Measurements from ENCODE around the gene PASD1.

GRCh38 chrX:151564035-151564434 lies 560 bp downstream of the PASD1 start:
- no peak for TF ChIP-seq CTCF (IDR thresholded peaks at IDR 0.05)
- no peak for TF ChIP-seq CHD2 (IDR thresholded peaks at IDR 0.05; ENCODE audit: low read length, partially characterized antibody)
- no peak for TF ChIP-seq RAD21 (IDR thresholded peaks at IDR 0.05; ENCODE audit: low read length)
- no peak for TF ChIP-seq FOSL2 (IDR thresholded peaks at IDR 0.05; ENCODE audit: borderline replicate concordance, low read depth)
- TF ChIP-seq POLR2AphosphoS5 (IDR thresholded peaks at IDR 0.05; ENCODE audit: low read depth, low read length), result no peak
- no peak for TF ChIP-seq GABPA (IDR thresholded peaks at IDR 0.05; ENCODE audit: low read depth)
- no peak for TF ChIP-seq ELF1 (IDR thresholded peaks at IDR 0.05)
- no peak for TF ChIP-seq YY1 (IDR thresholded peaks at IDR 0.05; ENCODE audit: low read depth)
- no peak for TF ChIP-seq NFIC (IDR thresholded peaks at IDR 0.05; ENCODE audit: borderline replicate concordance)
- no peak for TF ChIP-seq JUND (IDR thresholded peaks at IDR 0.05)
- no peak for TF ChIP-seq USF1 (IDR thresholded peaks at IDR 0.05; ENCODE audit: borderline replicate concordance, low read depth)
- no peak for TF ChIP-seq EZH2phosphoT487 (IDR thresholded peaks at IDR 0.05; ENCODE audit: borderline replicate concordance, low read depth)
- TF ChIP-seq IRF3 (IDR thresholded peaks at IDR 0.05; ENCODE audit: low read depth, low read length), result no peak

Measured in SK-N-SH (cell line).